Heart left ventricle (tissue), 13 donors: ENCODE measurements around the gene PTPRD.
"Not testable (repeated sequence)": the region's sequence is repeated elsewhere in the genome, so short reads cannot be mapped to it uniquely, and the experiment has no call there.

ENCODE experiments used
- CTCF ChIP-seq, 12 donors: fragments of 200-600 bp; sonication (generic) in 4 of 12; IDR thresholded peaks; one replicate each; pipeline versions ENCODE4 v1.5.0 to v1.8.0; 2018 to 2022; ENCODE audit warnings: antibody characterized with exemption in 12 of 12, mild to moderate bottlenecking in 5 of 12
- POLR2A ChIP-seq, 2 donors: fragments of 450-650 bp; IDR thresholded peaks; one replicate each; pipeline ENCODE4 v1.6.1; 2017; ENCODE audit warnings: antibody characterized with exemption in 2 of 2, mild to moderate bottlenecking in 2 of 2, moderate library complexity in 2 of 2
- donor health status: ischemic (EF 13 %, LVEDD 7.1; RV severe dilation, severe dysfunction).
- donor health status: DM: no; HTN: yes; CAD: no.
- donor health status: DM: no; HTN: no; CAD: no.
- donor health status: ischemic (EF 25% LVEDD 6.9; RV normal size, moderate dysfunction).
- donor health status: ischemic (EF 25% LVEDD 5.7; RV mildly dilated, moderate dysfunction).
- donor health status: ischemic (EF 35%, LVEDD 5.7; RV mildly dilated, moderate dysfunction).
- donor health status: nonischemic (EF 11% LVEDD 7.7; RV severe dilation, severe dysfunction).
- donor health status: DM: yes; HTN: yes; CAD: no.
- donor health status: PGD.
- donor health status: ischemic (EF 29% LVEDD 5.4; RV normal size, mild dysfunction).
- donor health status: nonischemic (EF 23%, LVEDD 6.1; RV moderate dilation, normal function).

GRCh38 chr9:8920478-8921183 lies 1692.2 kb downstream of the PTPRD start:
- TF ChIP-seq CTCF, POLR2A (IDR thresholded peaks at IDR 0.05): not testable (repeated sequence)
